HG03045 (cell line): ENCODE data around the gene FAM234B.

ENCODE experiments used
- ATAC-seq: cut with Tn5 transposase; IDR thresholded peaks from one replicate; pipeline ENCODE4 v1.9.1; 2021; ENCODE audit warnings: mild to moderate bottlenecking, moderate library complexity; ENCODE audit not compliant: unreplicated experiment

FAM234B gene

DNA sequence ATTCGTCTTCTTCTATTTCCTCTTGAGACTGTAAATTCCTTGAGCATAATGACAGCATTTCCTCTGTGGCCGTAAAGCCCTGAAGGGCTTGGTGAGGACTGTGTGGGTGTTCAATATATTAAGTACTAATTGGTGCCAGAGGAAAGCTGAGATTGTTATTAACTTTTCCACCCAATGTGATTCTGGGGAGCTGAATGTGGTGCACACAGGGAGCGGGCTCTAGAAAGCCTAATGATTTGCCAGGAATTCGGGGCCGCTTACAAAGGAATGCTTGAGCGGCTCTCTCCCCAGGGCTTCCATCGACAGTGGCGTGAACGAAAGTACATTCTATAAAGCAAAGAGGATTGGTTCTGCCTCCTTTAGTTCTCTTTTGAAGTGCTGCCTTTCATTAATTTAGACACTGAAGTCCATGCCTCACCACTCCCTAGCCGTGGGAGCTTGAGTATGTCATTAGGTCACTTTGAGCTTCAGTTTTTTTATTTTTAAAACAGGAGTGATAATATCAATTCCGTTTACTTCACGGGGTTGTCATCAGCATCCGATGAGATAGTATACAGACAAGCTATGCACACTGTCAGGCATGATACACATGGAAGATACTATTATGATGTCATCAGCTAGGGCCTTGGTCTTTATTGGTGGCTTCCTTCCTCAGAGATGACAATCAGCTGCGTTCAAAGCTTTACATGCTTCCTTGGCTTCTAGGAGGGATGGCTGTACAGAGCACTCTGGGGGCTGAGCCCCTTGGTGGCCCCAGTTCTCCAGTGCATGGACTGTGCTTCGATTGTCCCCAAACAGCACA is 70.3 kb downstream of the FAM234B start:
- no peak for ATAC-seq

DNA sequence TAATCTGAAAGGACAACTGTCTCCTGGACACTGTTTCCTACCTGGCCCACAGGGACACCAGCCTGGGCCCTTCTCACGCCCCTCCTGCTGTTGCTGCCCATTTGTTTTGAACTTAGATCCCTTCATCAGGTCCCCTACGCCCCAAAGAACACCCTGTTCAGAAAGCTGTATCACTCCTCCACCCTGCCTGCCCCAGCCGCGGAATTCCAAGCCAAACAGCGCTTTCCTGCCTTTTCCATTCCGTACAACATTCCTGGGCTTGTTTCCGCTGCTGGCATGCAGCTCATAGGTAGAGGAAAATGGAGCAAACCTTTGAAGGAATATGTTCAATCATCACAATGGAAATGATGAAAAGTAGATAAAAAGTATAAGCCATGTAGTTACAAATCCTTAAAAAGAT is 72.1 kb downstream of the FAM234B start:
- no peak for ATAC-seq

DNA sequence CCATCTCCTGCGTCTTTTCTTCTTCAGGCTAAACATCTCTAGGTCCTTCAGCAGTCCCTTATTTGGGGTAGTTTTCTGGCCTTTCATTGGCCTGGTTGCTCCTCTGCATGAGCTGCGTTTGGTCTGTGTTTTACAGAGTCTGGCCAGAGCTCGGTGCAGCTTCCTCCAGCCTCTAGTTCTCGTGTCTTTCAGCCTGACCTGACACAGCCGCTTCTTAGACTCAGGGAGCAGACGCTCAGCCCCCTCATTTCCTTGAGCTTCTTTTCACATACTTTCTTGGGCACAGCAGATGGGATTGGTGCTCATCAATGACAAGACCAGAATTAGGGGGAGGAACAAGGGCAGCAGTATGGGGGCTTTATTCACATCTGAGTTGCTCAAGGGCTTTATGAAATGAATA is 72.8 kb downstream of the FAM234B start:
- no peak for ATAC-seq

DNA sequence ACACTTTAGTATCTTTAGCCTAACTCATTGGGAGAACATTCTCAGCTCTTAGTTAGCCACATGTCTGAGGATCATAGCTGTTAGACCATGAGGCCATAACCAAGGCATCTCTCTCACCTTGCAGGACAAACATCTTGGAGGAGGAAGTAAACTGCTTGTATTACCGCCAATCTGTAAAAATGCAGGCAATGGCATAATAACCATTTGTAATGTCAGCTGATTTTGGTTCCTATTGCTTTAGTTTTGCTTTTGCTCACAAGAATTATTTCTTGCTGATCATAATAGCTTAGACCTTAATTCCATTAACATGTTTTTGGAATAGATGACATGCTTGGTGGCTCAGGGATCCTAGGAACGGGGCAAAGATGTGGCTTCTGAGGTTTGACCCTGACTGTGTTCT is 75.6 kb downstream of the FAM234B start:
- no peak for ATAC-seq

DNA sequence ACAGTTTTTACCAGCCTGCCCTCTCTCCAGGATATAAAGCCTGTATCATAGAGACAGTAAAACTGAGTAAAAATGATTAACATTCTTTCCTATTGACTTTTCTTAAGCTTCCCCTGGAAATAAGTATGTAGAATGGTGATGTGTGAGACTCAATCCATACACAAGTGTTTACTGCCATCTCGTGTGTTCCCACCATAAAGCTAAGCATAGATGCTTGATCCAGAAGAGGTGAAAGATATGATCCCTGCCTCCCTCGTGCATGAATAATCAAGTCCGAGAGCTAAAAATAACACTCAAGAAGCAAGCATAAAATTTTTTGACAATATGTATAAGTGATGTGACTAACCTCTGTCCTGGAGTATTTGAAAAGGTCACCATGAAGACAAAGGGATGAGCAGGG is 76.2 kb downstream of the FAM234B start:
- ATAC-seq = no peak

DNA sequence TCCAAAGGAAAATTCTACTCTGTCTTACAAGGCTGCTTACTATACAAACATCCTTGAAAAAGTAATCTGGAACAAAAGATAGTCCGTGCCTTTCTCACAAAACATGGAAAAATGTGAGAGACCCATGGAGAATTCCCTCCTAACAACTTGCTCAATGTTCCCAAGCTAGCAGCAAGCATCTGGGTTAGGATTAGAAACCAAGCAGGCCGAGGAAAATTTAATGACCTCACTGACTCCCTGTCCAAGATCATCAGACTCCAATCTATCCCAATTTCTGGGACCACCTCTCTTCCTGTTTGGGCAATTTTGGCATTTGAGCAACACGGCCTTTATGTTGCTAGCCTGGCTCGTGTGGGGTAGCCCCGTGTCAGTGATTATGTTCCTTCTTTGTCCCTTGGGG is 77.4 kb downstream of the FAM234B start:
- ATAC-seq = no peak

DNA sequence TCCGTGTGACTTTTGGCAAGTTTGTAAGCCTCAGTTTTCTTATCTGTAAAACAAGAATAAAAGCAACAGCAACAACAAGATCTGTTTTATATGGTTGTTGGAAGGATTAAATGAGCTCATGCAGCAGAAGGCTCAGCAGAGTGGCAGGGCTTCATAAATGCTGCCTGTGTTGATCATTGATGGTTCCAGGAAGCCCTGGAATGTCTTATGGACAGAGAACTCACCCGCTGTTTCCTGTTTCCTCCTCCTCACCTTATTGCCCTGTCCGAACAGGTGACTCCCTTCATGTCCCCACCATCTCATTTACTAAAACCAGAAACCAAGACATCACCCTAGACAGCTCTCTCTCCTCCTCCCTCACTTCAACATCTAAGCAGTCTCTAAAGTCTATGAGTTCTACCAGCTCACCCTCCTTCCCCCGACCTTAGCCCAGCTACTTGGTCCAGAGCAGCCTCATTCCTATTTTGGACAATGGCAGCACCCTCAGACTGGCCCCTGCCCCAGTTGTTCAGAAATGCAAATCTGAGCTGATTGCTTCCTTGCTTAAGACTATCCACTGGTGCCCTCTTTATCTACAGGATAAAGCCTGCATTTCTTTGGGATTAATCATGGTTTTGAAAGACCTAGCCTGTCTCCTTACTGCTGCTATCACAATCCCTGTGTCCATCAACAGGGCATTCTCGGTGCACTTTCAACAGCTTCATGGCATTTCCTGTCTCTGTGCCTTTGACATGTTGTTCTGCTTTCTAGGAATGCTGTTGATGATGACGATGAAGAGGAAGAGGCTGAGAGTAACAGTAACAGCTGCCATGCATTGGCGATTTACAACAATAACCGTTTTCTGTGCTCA is 80.7 kb downstream of the FAM234B start:
- no peak for ATAC-seq

DNA sequence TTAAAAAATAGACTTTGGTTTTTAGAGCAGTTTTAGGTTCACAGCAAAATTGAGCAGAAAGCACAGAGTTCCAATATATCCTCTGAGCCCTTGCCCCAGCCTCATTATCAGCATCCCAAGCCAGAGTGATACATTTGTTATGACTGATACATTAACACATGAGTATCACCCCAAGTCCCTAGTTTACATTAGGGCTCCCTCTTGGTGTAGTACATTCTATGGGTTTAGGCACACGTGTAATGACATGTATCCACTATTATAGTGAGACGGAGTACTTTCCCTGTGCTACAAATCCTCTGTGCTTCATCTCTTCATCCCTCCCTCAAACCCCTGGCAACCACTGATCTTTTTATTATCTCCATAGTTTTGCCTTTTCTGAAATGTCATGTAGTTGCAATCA is 81.8 kb downstream of the FAM234B start:
- no peak for ATAC-seq

DNA sequence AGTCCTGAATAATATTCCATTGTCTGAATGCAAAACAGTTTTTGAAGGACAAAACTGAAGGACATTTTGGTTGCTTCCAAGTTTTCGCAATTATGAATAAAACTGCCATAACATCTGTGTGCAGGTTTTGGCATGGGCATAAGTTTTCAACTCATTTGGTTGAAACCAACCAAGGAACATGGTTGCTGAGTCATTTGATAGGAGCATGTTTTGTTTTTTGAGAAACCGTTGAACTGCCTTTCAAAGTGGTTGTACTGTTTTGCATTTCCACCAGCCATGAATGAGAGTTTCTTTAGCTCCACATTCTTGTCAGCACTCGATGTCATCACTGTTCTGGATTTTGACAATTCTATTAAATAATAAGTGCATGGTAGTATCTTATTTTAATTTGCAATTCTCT is 82.3 kb downstream of the FAM234B start:
- no peak for ATAC-seq

DNA sequence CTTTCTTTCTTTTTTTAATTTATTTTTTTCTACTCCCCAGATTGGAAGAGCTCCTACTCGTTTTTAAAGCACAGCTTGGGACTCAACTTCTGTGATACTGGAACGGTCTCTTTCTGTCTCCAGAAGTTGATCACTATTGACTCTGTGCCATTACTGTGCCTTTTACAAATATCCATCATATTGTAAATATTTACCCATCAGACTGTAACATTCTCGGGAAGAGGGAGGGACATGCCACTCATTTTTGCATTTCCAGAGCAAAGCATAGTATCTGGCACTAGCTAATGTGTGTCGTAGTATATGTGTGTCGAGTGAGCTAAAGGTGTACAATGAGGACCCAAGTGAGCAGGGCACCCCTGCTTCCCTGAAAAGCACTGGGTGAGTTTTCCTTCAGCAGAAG is 83.3 kb downstream of the FAM234B start:
- no peak for ATAC-seq

DNA sequence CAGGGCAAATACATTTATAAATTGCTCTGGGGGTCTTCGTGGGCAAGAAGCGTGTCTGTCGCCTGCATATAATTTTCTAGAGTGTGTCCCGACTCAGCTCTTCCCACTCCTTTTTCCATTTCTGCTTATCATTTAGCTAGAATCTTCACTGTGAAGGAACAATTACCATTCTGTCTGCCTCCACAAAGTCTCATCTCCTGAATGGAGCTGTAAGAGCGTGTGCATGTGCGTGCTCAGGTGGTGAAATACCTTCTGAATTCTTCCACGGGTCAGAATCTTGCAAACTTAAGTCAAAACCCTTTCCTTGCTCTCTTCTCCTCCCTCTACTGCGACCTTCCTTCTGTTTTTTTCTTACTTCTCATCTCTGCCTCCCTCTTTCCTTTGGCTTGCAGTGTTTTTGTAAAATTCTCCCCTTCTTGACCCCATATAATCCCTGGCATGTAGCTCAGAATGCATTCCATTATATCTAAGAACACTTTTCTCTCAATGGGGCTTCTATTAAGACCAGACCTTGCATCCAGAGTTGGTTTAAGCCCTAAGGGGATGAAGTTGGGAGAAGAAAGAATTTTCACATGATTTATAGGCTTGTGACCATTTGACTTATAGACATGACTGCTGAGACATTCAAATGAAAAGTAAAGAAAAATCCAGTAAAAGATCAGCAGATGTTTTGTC is 84.2 kb downstream of the FAM234B start:
- ATAC-seq = no peak

DNA sequence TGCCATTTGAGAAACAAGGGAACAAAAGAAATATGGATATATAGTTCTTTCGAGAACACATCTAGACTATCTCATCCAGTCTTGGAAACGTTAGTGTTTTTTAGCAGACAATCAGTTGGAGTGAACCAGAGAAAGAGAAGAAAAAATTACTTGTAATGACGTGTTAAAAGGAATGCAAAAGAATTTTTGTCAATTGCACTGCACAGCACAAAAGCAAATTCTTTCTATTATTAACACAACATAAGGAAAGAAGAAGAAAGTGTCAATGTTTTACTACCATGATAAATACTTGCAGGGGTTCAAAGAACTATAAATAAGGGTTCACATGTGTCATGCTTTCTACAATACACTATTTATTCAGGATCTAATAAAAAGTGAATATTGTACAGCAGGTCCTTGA is 86.8 kb downstream of the FAM234B start:
- ATAC-seq = no peak
